ENCODE measurements around the gene CLDND1. TPM values are rescaled to one million over a fixed set of nuclear protein-coding genes. Genes with fewer than 3 reads are reported as not detected.

Gene CLDND1
- total RNA-seq, 4 donors from 2014 or later = 70.2 to 112 (median 91.6) TPM

DNA sequence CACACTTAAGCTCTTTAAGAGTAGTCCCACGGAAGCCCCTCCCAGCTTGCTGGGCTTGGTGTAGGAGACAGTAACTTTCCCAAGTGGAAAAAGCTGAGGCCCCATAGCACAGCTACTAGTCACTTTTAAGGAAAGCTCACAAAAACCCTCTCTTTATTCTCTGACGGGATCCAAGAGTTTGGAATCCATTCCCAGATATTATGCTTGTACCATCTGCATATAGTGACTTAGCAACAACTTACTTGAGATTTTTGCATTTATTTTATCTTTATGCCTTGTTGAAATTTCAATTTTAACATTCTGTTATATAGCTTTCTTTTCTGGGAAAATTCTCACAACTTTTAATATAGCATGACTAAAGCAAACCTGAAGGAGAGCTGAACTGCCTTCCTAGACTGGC, 28.5 kb upstream of the CLDND1 start:
- intact Hi-C loops (cut with DNase I) = no loop called here
- DNase-seq = no peak
- no peaks in the 10 kb centered on the region for H3K27me3 ChIP-seq
- TF ChIP-seq CTCF (IDR thresholded peaks at IDR 0.05) (no peak), POLR2A (IDR thresholded peaks at IDR 0.05) (no peak)
- H3K9me3 ChIP-seq = no peaks in the 10 kb centered on the region
- H3K4me3 ChIP-seq (replicated peaks in 1 of 3) = no peak overlapping the region
- 77 to 89% methylated on average over 2 of the region's 2 CpGs for WGBS, 2 donors
- no peak overlapping the region for H3K27ac ChIP-seq
- H3K36me3 ChIP-seq = no peaks in the 10 kb centered on the region
- no peaks in the 10 kb centered on the region for H3K4me1 ChIP-seq

- intact Hi-C loops (cut with DNase I) = no loop called here
- Histone ChIP-seq H3K4me3 (replicated peaks in 1 of 3) (no peak overlapping the region), H3K4me1 (no peaks in the 10 kb centered on the region), H3K9me3 (no peaks in the 10 kb centered on the region), H3K27me3 (no peaks in the 10 kb centered on the region), H3K27ac (no peak overlapping the region), H3K36me3 (no peaks in the 10 kb centered on the region)
- TF ChIP-seq POLR2A (IDR thresholded peaks at IDR 0.05) (no peak), CTCF (IDR thresholded peaks at IDR 0.05) (no peak)
- DNase-seq = no peak
- WGBS, 2 donors = 89 to 93% methylated on average over 3 of the region's 3 CpGs
These were observed 28.1 kb upstream of the CLDND1 start for GRCh38 chr3:98550833-98551232.

DNA sequence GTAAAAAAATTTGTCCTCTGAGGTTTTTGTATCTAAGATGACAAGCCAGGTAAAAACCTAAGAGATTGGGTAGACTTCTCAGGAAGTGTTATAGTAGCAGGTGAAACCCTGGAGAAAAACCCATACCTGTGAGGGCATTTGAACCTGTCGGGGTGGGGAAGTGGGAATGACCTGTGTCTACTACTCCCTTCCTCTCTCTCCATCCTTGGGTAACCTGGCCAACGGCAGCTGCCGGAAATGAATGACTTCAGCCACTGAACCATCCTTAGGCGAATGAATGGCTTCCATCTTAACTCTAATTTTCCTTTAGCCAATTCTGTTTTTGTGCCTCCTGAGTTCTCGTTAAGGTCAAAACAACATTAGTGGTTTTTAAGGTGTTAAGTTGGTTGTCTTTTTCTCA, 25.8 kb upstream of the CLDND1 start:
- H3K9me3 ChIP-seq = no peaks in the 10 kb centered on the region
- no peak for DNase-seq
- no peak overlapping the region for H3K27ac ChIP-seq
- no peaks in the 10 kb centered on the region for H3K27me3 ChIP-seq
- intact Hi-C loops (cut with DNase I) = no loop called here
- TF ChIP-seq CTCF (IDR thresholded peaks at IDR 0.05) (no peak), POLR2A (IDR thresholded peaks at IDR 0.05) (no peak)
- H3K4me1 ChIP-seq = no peaks in the 10 kb centered on the region
- no peak overlapping the region for H3K4me3 ChIP-seq (replicated peaks in 1 of 3)
- H3K36me3 ChIP-seq = no peaks in the 10 kb centered on the region
- 65 to 70% methylated on average over 5 of the region's 5 CpGs for WGBS, 2 donors

DNA sequence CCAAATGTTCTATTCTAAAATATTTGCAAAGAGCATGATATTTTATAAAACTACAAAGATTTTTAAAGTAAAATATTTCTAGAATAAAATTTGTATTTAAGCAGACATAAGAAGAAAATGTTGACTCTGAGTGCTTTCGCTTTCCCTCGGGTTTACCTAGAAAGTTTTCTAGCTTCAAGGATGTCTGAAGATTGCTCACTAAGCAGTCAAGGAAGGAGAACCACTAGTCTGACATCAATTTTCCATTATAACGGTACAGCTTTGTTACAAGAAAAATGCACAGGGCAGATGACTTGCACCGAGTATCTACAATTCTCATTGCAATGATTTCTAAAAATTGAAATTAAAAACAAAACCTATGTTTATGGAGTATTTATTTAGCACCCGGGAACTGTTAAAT, 23.2 kb upstream of the CLDND1 start:
- H3K4me1 ChIP-seq = no peaks in the 10 kb centered on the region
- H3K4me3 ChIP-seq (replicated peaks in 1 of 3) = no peak overlapping the region
- no peaks in the 10 kb centered on the region for H3K36me3 ChIP-seq
- H3K27me3 ChIP-seq = no peaks in the 10 kb centered on the region
- TF ChIP-seq POLR2A (IDR thresholded peaks at IDR 0.05) (no peak), CTCF (IDR thresholded peaks at IDR 0.05) (no peak)
- DNase-seq = no peak
- intact Hi-C loops (cut with DNase I) = no loop called here
- 66 to 67% methylated on average over 5 of the region's 5 CpGs for WGBS, 2 donors
- H3K27ac ChIP-seq = no peak overlapping the region
- no peaks in the 10 kb centered on the region for H3K9me3 ChIP-seq

- Histone ChIP-seq H3K4me1 (no peaks in the 10 kb centered on the region), H3K9me3 (no peaks in the 10 kb centered on the region), H3K36me3 (no peaks in the 10 kb centered on the region), H3K27me3 (no peaks in the 10 kb centered on the region), H3K4me3 (replicated peaks in 1 of 3) (no peak overlapping the region), H3K27ac (no peak overlapping the region)
- WGBS, 2 donors = 88 to 100% methylated on average over 1 of the region's 1 CpG
- TF ChIP-seq POLR2A (IDR thresholded peaks at IDR 0.05) (no peak), CTCF (IDR thresholded peaks at IDR 0.05) (no peak)
- DNase-seq = no peak
- intact Hi-C loops (cut with DNase I) = no loop called here
These were observed 19.9 kb upstream of the CLDND1 start for GRCh38 chr3:98542623-98543022.
